PC-3 (cell line): ENCODE results near the gene HSPA8. TPM values are rescaled to one million over a fixed set of nuclear protein-coding genes. Genes with fewer than 3 reads are reported as not detected.

Source experiments
- ATAC-seq: fragments of 200-7000 bp; cut with Tn5 transposase; 2 replicates; pipeline ENCODE4 v1.9.1; 2020; ENCODE audit warnings: mild to moderate bottlenecking, moderate library complexity
- BruUV-seq: library from RNA; stranded (reverse); fragments of 400-500 nt; replicated peaks from 2 replicates; lab custom pipeline; 2021; lab: Mats Ljungman, UMichigan
- CTCF ChIA-PET: fragments of 300-600 bp; sonication (Branson Sonifier 250); formaldehyde crosslinking; loops from one replicate; lab custom pipeline; 2022; ENCODE audit warnings: antibody characterized with exemption; lab: Charles Lee
- POLR2A ChIA-PET: fragments of 300-600 bp; sonication (Branson Sonifier 250); formaldehyde crosslinking; loops from one replicate; lab custom pipeline; 2022; ENCODE audit warnings: antibody characterized with exemption; ENCODE audit not compliant: unreplicated experiment; lab: Charles Lee
- DNase-seq: peaks from one replicate; pipeline ENCODE4 v3.0.0-alpha.2; 2015
- H2AFZ ChIP-seq: fragments of 300-600 bp; sonication (generic); 2 replicates; pipeline ENCODE4 v1.6.0; 2016; ENCODE audit warnings: antibody characterized with exemption, low read length
- H3F3A ChIP-seq: fragments of 300-600 bp; sonication (generic); one replicate; pipeline ENCODE4 v1.6.0; 2017; ENCODE audit warnings: antibody characterized with exemption, low read length, control low read depth, mild to moderate bottlenecking; ENCODE audit not compliant: unreplicated experiment
- H3K27ac ChIP-seq: fragments of 300-600 bp; sonication (generic); 2 replicates; pipeline ENCODE4 v1.5.1; 2016; ENCODE audit warnings: mild to moderate bottlenecking, low read length
- H3K27me3 ChIP-seq: fragments of 300-600 bp; sonication (generic); 2 replicates; pipeline ENCODE4 v1.6.1; 2016; ENCODE audit warnings: low read length, mixed read lengths
- H3K36me3 ChIP-seq: fragments of 300-600 bp; sonication (generic); 2 replicates; pipeline ENCODE4 v1.6.1; 2016; ENCODE audit warnings: low read depth, mixed run types, low read length, mixed read lengths
- H3K4me1 ChIP-seq: fragments of 300-600 bp; sonication (generic); 2 replicates; pipeline ENCODE4 v1.5.1; 2016; ENCODE audit warnings: low read length; ENCODE audit not compliant: insufficient read depth
- H3K4me2 ChIP-seq: fragments of 300-600 bp; sonication (generic); 2 replicates; pipeline ENCODE4 v1.6.0; 2016; ENCODE audit warnings: low read length
- H3K4me3 ChIP-seq: fragments of 300-600 bp; sonication (generic); 2 replicates; pipeline ENCODE4 v1.5.1; 2016; ENCODE audit warnings: mild to moderate bottlenecking, low read length, mixed read lengths
- H3K79me2 ChIP-seq: fragments of 300-600 bp; sonication (generic); 2 replicates; pipeline ENCODE4 v1.6.1; 2017; ENCODE audit warnings: low read length, mixed read lengths
- H3K9ac ChIP-seq: fragments of 300-600 bp; sonication (generic); 2 replicates; pipeline ENCODE4 v1.6.0; 2016; ENCODE audit warnings: mild to moderate bottlenecking, low read length
- H3K9me2 ChIP-seq: fragments of 300-600 bp; sonication (generic); replicated peaks from 2 replicates; pipeline ENCODE4 v1.6.1; 2016; ENCODE audit warnings: mixed run types, low read length, mixed read lengths
- H3K9me3 ChIP-seq: fragments of 300-600 bp; sonication (generic); 2 replicates; pipeline ENCODE4 v1.6.1; 2016; ENCODE audit warnings: low read length, mixed read lengths
- H4K20me1 ChIP-seq: fragments of 300-600 bp; sonication (generic); 2 replicates; pipeline ENCODE4 v1.6.1; 2016; ENCODE audit warnings: low read length, mixed read lengths
- CTCF ChIP-seq: fragments of 300-600 bp; sonication (generic); conservative IDR thresholded peaks from 2 replicates; pipeline ENCODE4 v1.5.1; 2017; ENCODE audit warnings: antibody characterized with exemption, low read depth, mild to moderate bottlenecking, low read length
- EZH2 ChIP-seq: fragments of 300-600 bp; sonication (generic); IDR thresholded peaks from one replicate; pipeline ENCODE4 v1.6.1; 2017; ENCODE audit warnings: antibody characterized with exemption, mild to moderate bottlenecking, low read length; ENCODE audit not compliant: unreplicated experiment
- EZH2phosphoT487 ChIP-seq: fragments of 300-600 bp; sonication (generic); IDR thresholded peaks from 2 replicates; pipeline ENCODE4 v1.6.1; 2018; ENCODE audit warnings: mild to moderate bottlenecking, antibody characterized with exemption, low read length, borderline replicate concordance
- intact Hi-C: fragments of 100-400 bp; cut with micrococcal nuclease; formaldehyde crosslinking; loops from 2 replicates; pipeline ENCODE4 v1.9.0; 2023
- total RNA-seq: library from RNA; depleted of rRNA; stranded (reverse); fragments of >200 nt; gene quantifications from 2 replicates; pipeline ENCODE4 v1.2.3, GENCODE V29; 2014

Gene HSPA8
- total RNA-seq, 1 experiment from 2014 or later = 2,484 TPM

DNA sequence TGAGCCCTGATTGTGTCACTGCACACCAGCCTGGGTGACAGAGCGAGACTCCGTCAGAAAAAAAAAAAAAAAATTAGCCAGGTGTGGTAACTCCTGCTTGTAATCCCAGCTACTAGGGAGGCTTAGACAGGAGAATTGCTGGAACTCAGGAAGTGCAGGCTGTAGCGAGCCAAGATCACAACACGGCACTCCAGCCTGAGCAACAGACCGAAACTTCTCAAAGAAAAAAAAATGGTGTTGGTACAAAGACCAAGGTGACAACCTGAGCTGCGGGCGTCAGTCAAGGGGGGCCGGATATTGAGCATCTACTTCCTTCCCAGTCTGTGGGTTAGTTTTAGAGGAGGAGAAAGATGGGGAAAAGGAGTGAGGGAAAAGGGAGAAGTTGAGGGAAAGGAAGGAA lies 48.5 kb upstream of the HSPA8 start:
- no peak overlapping the region for H3K4me2 ChIP-seq
- ChIA-PET POLR2A (interaction anchor here (0.6 to 1.5 kb wide), 2 partner anchors 137 to 167 kb away, joined by 3 read pairs; no protein-coding TSS in a partner anchor), CTCF (interaction anchor here (0.7 to 1.5 kb wide), 2 partner anchors 151 kb away, joined by 4 to 10 read pairs; no protein-coding TSS in a partner anchor)
- no peak for ATAC-seq
- H3K4me1 ChIP-seq = peaks cover 7% of the 10 kb centered on the region
- DNase-seq = no peak
- TF ChIP-seq EZH2 (no peak), EZH2phosphoT487 (no peak), CTCF (no peak)
- no peaks in the 10 kb centered on the region for H3K27me3 ChIP-seq
- H3K9me3 ChIP-seq = no peaks in the 10 kb centered on the region
- no peaks in the 10 kb centered on the region for H3K9me2 ChIP-seq
- H3K36me3 ChIP-seq = no peaks in the 10 kb centered on the region
- no peak overlapping the region for H2AFZ ChIP-seq
- no peaks in the 10 kb centered on the region for H3F3A ChIP-seq
- no peak overlapping the region for H3K9ac ChIP-seq
- BruUV-seq = no TSS peak
- no peaks in the 10 kb centered on the region for H4K20me1 ChIP-seq
- no peak overlapping the region for H3K27ac ChIP-seq
- no peak overlapping the region for H3K4me3 ChIP-seq
- no peaks in the 10 kb centered on the region for H3K79me2 ChIP-seq
- intact Hi-C loops = no loop called here

- Histone ChIP-seq H3K79me2 (no peaks in the 10 kb centered on the region), H3K9me3 (no peaks in the 10 kb centered on the region), H3K27ac (no peak overlapping the region), H4K20me1 (no peaks in the 10 kb centered on the region), H3K4me2 (no peak overlapping the region), H2AFZ (no peak overlapping the region), H3K4me1 (peaks cover 7% of the 10 kb centered on the region), H3K36me3 (no peaks in the 10 kb centered on the region), H3K9me2 (no peaks in the 10 kb centered on the region), H3K9ac (no peak overlapping the region), H3F3A (no peaks in the 10 kb centered on the region), H3K27me3 (no peaks in the 10 kb centered on the region), H3K4me3 (no peak overlapping the region)
- no TSS peak for BruUV-seq
- TF ChIP-seq CTCF = no peak
- no peak for TF ChIP-seq EZH2phosphoT487
- TF ChIP-seq EZH2 = no peak
- DNase-seq = no peak
- CTCF ChIA-PET = no interaction called here
- ATAC-seq = no peak
- POLR2A ChIA-PET = no interaction called here
- intact Hi-C loops = no loop called here
These were observed 46.1 kb upstream of the HSPA8 start for GRCh38 chr11:123107945-123108495.

DNA sequence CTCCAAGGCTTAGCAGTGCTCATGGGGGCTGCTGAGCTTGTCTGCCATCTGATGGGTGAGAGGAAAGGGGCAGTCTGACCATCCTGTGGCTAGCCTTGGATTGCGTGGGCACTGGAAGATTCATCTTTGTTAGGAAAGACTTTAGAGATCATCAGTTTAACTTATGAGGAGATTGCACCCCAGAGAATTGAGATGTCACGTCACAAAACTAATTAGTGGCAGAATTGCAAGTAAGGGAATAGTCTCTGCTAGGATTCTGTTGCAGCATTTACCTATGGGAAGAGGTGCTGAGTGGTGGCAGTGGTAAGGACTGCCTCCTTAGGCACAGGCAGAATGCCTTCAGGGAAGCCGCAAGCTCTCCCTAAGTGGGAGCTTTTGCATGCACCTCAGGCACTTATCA lies 42.8 kb upstream of the HSPA8 start:
- no peaks in the 10 kb centered on the region for H3K9me3 ChIP-seq
- no peaks in the 10 kb centered on the region for H4K20me1 ChIP-seq
- H3K4me2 ChIP-seq = no peak overlapping the region
- no peak for ATAC-seq
- POLR2A ChIA-PET = interaction anchor here (0.6 kb wide), 2 partner anchors 85 to 272 kb away, joined by 4 to 5 read pairs; no protein-coding TSS in a partner anchor
- intact Hi-C loops = no loop called here
- no peaks in the 10 kb centered on the region for H3K79me2 ChIP-seq
- no peak for DNase-seq
- H3K9me2 ChIP-seq = no peaks in the 10 kb centered on the region
- no peaks in the 10 kb centered on the region for H3K27me3 ChIP-seq
- no TSS peak for BruUV-seq
- no peak overlapping the region for H2AFZ ChIP-seq
- no peaks in the 10 kb centered on the region for H3F3A ChIP-seq
- CTCF ChIA-PET = interaction anchor here (0.6 to 1.1 kb wide), 2 partner anchors 143 to 156 kb away, joined by 3 read pairs; no protein-coding TSS in a partner anchor
- 0 out of 2 replicates have a peak, but pooled peaks cover 4% of the 10 kb centered on the region for H3K4me1 ChIP-seq
- H3K27ac ChIP-seq = no peak overlapping the region
- no peaks in the 10 kb centered on the region for H3K36me3 ChIP-seq
- no peak overlapping the region for H3K4me3 ChIP-seq
- TF ChIP-seq CTCF = no peak
- no peak for TF ChIP-seq EZH2phosphoT487
- TF ChIP-seq EZH2 = no peak
- H3K9ac ChIP-seq = no peak overlapping the region
